ENCODE data around the gene MAP3K7. TPM values are rescaled to one million over a fixed set of nuclear protein-coding genes. Genes with fewer than 3 reads are reported as not detected.

The MAP3K7 gene
- total RNA-seq, 1 donor from 2014 or later: 47.9 TPM

- DNase-seq (ENCODE audit: low read depth): no peak
Measured at GRCh38 chr6:90484385-90484784, 102.5 kb downstream of the MAP3K7 start.

GRCh38 chr6:90483956-90484355 lies 102.9 kb downstream of the MAP3K7 start:
- DNase-seq (ENCODE audit: low read depth): no peak

DNA sequence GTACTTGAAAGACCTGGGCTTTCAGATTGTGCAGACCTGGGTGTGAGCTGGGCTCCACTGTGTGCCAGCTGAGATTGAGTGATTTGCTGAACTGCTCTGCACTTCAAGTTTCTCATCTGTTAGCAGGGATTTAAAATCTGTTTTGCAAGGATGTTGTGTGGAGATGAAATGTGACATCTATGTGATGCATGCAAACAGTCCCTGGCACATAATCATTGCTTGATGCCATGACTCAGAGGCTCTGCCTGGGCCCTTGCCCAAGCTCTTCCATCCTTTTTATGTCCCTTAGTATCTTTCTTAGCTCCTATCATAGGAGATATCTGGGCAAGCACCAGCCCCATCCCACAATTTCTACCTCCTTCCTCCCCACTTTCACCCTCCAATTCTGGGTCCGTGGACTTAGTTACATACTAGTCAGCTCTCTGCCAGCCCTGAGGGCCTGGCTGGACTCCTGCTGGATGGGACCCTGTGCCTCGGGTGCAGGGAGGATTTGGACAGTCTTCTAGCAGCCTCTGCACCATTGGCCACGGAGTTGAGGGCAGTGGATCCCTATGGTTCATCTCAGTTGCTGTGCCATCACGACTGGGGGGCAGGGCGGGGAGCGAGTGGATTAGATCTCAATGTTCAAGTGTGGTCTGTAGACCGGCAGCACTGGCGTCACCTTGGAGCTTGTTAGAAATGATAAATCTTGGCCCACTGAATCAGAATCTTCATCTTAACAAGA lies 103.6 kb downstream of the MAP3K7 start:
- no peak for DNase-seq (ENCODE audit: low read depth)

DNA sequence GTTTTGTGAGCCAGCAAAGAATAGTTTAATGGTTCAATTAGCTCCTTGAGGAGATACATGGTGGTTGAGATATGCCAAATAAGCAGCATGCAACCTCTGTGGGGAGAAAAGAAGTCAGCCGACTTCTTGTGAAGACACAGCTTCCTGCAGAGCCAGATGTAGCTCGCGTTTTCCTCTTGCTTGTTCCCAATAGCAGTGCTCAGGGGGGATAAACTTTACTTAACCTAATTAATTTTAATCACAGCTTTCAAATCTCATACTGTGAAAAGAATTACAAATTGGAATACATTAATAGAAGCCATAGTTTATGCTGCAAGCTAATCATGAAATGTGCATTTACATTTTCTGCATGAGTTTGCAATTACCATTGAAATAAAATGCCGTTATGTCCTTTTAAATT lies 106.2 kb downstream of the MAP3K7 start:
- no peak for DNase-seq (ENCODE audit: low read depth)

DNA sequence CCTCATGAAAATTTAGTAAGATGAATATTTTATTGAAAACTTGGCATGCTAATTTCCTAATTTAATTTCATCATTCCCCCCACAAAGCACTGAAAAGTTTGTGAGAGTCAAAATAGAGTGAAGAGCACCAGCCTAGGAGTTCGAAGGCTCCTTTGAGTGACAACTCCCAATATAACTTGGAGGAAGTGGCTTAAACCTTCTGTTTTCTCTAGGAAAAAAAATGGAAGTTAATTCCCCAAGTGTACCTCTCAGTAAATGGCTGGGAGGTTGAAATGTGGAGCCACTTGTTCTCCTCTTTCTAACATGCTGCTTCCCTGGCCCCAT lies 107.3 kb downstream of the MAP3K7 start:
- no peak for DNase-seq (ENCODE audit: low read depth)

GRCh38 chr6:90478789-90479602 lies 107.9 kb downstream of the MAP3K7 start:
- DNase-seq (ENCODE audit: low read depth): peak; percentile 92

- no peak for DNase-seq (ENCODE audit: low read depth)
Measured at GRCh38 chr6:90478278-90478677, 108.6 kb downstream of the MAP3K7 start.

- no peak for DNase-seq (ENCODE audit: low read depth)
Measured at GRCh38 chr6:90477366-90477765, 109.5 kb downstream of the MAP3K7 start.

GRCh38 chr6:90472716-90473115 lies 114.2 kb downstream of the MAP3K7 start:
- DNase-seq (ENCODE audit: low read depth): no peak

GRCh38 chr6:90471263-90471662 lies 115.6 kb downstream of the MAP3K7 start:
- DNase-seq (ENCODE audit: low read depth): no peak

DNA sequence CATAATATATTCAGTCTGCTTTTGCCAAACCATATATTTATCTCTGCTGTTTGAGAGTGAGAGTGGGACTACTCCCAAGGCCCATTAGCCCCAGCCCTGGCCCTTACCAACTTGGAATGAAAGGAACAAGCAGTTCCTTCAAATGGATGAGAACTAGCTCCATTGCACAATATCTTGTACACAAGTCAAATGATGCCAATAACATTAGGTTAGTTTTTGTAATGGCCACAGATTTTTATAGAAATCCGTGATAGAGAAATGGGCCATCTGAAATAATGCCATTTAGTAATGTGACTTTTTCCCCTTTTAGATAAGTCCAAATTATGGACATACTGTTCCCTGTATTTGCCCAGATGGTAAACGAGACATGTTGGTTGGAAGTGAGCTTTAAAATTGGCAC lies 117.0 kb downstream of the MAP3K7 start:
- DNase-seq (ENCODE audit: low read depth): peak; percentile 21

DNA sequence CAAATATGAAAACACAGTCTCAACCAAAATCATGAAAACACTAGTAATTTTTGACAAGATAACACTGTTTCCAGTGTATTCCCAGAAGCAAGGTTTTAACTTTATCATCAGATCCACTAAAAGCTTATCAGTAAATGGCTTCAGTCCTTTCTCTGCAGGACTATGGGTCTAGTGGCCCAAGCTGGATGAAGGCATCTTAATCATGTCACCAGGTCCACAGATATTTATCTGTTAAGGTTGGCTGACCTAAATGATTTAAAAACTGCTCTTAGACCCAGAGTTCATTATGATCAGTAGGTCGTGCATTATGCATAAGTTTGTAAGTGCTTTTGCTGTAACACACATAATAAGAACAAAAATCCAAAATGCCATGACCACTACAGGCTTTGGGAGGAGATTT lies 118.0 kb downstream of the MAP3K7 start:
- no peak for DNase-seq (ENCODE audit: low read depth)

- peak; percentile 81 for DNase-seq (ENCODE audit: low read depth)
Measured at GRCh38 chr6:90468080-90468479, 118.8 kb downstream of the MAP3K7 start.

GRCh38 chr6:90467546-90467945 lies 119.3 kb downstream of the MAP3K7 start:
- no peak for DNase-seq (ENCODE audit: low read depth)

GRCh38 chr6:90466154-90466940 lies 120.5 kb downstream of the MAP3K7 start:
- DNase-seq (ENCODE audit: low read depth): peak; percentile 80

DNA sequence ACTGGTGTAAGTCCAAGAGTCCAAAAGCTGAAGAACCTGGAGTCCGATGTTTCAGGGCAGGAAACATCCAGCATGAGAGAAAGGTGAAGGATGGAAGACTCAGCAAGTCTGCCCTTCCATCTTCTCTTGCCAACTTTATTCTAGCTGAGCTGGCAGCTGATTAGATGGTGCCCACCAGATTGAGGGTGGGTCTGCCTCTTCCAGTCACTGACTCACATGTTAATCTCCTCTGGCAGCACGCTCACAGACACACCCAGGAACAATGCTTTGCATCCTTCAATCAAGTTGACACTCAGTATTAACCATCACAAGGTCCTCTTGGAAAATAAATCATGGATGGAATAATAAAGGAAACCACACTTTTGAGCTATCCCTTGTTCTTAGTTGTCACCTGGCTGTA lies 121.2 kb downstream of the MAP3K7 start:
- DNase-seq (ENCODE audit: low read depth): no peak

DNA sequence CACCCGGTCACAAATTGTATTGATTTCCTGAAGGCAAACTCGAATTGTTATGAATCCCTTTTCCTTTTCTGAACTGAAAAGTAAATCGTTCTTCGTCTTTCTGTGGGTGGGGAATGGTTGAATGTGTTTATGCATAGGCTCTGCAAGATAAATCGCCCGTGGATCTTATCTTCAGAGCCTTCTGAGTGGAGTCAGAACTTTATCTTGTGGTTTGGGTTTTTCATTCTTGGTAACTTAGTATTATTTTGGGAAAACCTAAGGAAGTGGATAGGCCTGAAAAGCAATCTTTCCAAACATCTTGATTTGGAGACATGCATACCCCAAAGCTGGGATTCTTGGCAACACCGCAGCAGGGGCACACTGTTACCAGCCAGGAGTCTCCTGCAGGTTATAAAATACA lies 122.4 kb downstream of the MAP3K7 start:
- DNase-seq (ENCODE audit: low read depth): no peak

GRCh38 chr6:90463874-90464273 lies 123.0 kb downstream of the MAP3K7 start:
- DNase-seq (ENCODE audit: low read depth): no peak

Measured in renal cortical epithelial cell (primary cell).